ENCODE data around the gene ZC4H2.
"Not testable (repeated sequence)": the region's sequence is repeated elsewhere in the genome, so short reads cannot be mapped to it uniquely, and the experiment has no call there.

The ZC4H2 gene

DNA sequence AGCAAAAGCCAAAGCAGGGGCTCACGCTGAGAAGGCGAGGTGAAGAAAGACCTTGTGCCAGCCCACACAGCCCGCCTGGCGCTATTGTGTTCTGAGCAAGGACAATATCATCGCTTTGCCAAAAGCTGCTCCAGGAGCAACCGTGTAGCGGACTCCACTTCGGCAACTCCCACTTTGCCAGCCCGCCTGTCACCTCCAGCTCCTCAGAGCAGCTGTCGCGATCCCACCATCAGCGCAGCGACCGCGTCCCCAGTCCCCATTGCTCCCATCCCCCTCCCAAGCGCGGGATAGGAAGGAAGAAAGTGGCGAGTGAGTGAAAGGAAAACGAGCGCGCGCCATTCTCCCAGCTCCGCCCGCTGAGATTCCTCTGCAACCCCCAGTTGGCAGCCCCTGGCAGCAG lies 759 bp downstream of the ZC4H2 start:
- Histone ChIP-seq H3K36me3 (ENCODE audit: low read depth) (no peaks in the 10 kb centered on the region), H3K9me3 (ENCODE audit: severe bottlenecking) (no peaks in the 10 kb centered on the region), H3K4me1 (ENCODE audit: insufficient read depth, poor library complexity, severe bottlenecking) (no peaks in the 10 kb centered on the region), H3K27ac (ENCODE audit: poor library complexity, severe bottlenecking) (no peak overlapping the region), H3K27me3 (ENCODE audit: insufficient read depth, poor library complexity, severe bottlenecking) (no peaks in the 10 kb centered on the region), H3K4me3 (ENCODE audit: severe bottlenecking) (peak overlapping the region; percentile 40)
- 0 out of 3 replicates have a peak, but pooled peaks have one; percentile 30 for ATAC-seq (ENCODE audit: low read depth)
- no peak for DNase-seq (ENCODE audit: low spot score)
- TF ChIP-seq, protein P1, sequence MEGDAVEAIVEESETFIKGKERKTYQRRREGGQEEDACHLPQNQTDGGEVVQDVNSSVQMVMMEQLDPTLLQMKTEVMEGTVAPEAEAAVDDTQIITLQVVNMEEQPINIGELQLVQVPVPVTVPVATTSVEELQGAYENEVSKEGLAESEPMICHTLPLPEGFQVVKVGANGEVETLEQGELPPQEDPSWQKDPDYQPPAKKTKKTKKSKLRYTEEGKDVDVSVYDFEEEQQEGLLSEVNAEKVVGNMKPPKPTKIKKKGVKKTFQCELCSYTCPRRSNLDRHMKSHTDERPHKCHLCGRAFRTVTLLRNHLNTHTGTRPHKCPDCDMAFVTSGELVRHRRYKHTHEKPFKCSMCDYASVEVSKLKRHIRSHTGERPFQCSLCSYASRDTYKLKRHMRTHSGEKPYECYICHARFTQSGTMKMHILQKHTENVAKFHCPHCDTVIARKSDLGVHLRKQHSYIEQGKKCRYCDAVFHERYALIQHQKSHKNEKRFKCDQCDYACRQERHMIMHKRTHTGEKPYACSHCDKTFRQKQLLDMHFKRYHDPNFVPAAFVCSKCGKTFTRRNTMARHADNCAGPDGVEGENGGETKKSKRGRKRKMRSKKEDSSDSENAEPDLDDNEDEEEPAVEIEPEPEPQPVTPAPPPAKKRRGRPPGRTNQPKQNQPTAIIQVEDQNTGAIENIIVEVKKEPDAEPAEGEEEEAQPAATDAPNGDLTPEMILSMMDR (IDR thresholded peaks at IDR 0.05; ENCODE audit: poor library complexity, severe bottlenecking): no peak

DNA sequence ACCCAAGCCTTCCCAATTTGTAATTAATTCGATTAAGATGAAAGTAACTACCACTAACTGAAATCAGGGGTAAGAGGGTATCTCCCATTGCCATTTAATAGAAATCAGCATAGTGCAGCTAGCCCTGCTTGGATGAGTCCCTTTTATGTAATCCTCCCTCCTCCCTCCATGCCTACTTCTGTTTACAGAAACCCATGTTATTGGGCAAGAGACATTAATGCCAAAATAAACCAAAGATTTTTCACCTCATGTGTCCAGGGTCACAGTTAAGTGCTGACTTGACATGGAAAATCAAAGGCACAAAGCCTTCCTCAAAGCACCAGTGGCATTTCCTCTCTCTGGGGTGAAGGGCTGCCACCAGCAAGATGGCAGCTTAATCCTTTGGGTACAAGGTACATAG lies 50.8 kb downstream of the ZC4H2 start:
- TF ChIP-seq, protein P1 (IDR thresholded peaks at IDR 0.05; ENCODE audit: poor library complexity, severe bottlenecking): no peak
- H3K27ac ChIP-seq (ENCODE audit: poor library complexity, severe bottlenecking): no peak overlapping the region
- H3K27me3 ChIP-seq (ENCODE audit: insufficient read depth, poor library complexity, severe bottlenecking): no peaks in the 10 kb centered on the region
- no peak overlapping the region for H3K4me3 ChIP-seq (ENCODE audit: severe bottlenecking)
- no peaks in the 10 kb centered on the region for H3K4me1 ChIP-seq (ENCODE audit: insufficient read depth, poor library complexity, severe bottlenecking)
- DNase-seq (ENCODE audit: low spot score): no peak
- ATAC-seq (ENCODE audit: low read depth): no peak
- no peaks in the 10 kb centered on the region for H3K36me3 ChIP-seq (ENCODE audit: low read depth)
- H3K9me3 ChIP-seq (ENCODE audit: severe bottlenecking): no peaks in the 10 kb centered on the region

DNA sequence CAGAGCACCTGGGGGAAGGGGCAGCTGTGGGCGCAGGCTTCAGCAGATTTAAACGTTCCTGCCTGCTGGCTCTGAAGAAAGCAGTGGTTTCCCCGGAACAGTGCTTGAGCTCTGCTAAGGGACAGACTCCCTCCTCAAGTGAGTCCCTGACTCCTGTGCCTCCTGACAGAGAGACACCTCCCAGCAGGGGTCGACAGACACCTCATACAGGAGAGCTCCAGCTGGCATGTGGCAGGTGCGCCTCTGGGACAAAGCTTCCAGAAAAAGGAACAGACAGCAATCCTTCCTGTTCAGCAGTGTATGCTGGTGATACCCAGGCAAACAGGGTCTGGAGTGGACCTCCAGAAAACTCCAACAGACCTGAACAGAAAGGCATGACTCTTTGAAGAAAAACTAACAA lies 68.1 kb downstream of the ZC4H2 start:
- DNase-seq (ENCODE audit: low spot score): no peak
- Histone ChIP-seq H3K9me3 (ENCODE audit: severe bottlenecking) (no peaks in the 10 kb centered on the region), H3K4me1 (ENCODE audit: insufficient read depth, poor library complexity, severe bottlenecking) (no peaks in the 10 kb centered on the region), H3K27me3 (ENCODE audit: insufficient read depth, poor library complexity, severe bottlenecking) (no peaks in the 10 kb centered on the region), H3K36me3 (ENCODE audit: low read depth) (no peaks in the 10 kb centered on the region), H3K27ac (ENCODE audit: poor library complexity, severe bottlenecking) (no peak overlapping the region), H3K4me3 (ENCODE audit: severe bottlenecking) (no peak overlapping the region)
- TF ChIP-seq, protein P1 (IDR thresholded peaks at IDR 0.05; ENCODE audit: poor library complexity, severe bottlenecking): no peak
- ATAC-seq (ENCODE audit: low read depth): no peak

DNA sequence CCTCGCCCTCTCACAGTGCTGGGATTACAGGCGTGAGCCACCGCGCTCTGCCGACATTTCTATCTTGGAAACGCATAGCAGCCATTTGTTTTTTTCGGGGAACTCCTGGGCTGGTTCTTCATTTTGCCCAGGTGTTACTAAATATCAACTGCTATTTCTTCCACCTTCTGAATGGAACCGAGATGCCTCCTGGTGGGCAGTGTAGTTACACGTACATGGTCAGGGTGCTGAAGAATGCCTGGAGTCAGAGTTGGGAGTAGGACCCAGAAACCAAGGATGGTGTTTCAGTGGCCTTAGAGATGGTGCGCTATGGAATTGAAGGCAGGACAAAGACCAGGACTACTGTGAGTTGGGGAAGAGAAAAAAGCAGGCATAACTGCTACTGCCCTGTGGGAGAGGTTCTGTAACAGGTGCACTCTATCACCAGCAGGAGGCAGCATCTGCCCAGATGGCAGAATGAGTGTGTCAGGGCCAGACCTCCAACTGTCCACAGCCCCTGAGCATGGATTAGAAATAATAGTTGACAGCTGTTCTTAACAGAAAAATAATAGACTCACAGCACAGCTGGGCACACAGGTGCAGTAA lies 81.7 kb downstream of the ZC4H2 start:
- Histone ChIP-seq H3K4me1 (ENCODE audit: insufficient read depth, poor library complexity, severe bottlenecking) (no peaks in the 10 kb centered on the region), H3K36me3 (ENCODE audit: low read depth) (no peaks in the 10 kb centered on the region), H3K27me3 (ENCODE audit: insufficient read depth, poor library complexity, severe bottlenecking) (no peaks in the 10 kb centered on the region), H3K4me3 (ENCODE audit: severe bottlenecking) (no peak overlapping the region), H3K9me3 (ENCODE audit: severe bottlenecking) (no peaks in the 10 kb centered on the region), H3K27ac (ENCODE audit: poor library complexity, severe bottlenecking) (no peak overlapping the region)
- ATAC-seq (ENCODE audit: low read depth) (no peak), DNase-seq (ENCODE audit: low spot score) (no peak)
- TF ChIP-seq, protein P1 (IDR thresholded peaks at IDR 0.05; ENCODE audit: poor library complexity, severe bottlenecking): peak; percentile 23

DNA sequence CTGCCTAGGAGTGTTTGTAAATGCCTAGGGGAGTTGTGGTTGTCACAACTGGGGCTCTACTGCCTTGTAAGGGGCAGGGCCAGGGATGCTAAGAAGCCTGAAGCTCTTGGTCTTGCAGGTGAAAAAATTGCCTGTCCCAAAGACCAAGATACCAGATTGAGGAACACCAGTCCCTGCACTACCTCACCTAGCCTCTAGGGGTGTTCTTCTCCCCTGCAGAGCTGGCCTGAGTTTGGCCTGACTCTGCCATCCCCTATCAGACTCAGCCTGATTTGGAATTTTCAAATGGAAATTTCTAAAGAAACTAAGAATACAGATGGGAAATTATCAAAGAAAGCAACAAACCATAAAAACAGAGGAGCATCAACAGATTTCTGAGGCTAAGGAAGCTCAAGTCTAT lies 90.4 kb downstream of the ZC4H2 start:
- ATAC-seq (ENCODE audit: low read depth) (no peak), DNase-seq (ENCODE audit: low spot score) (no peak)
- no peaks in the 10 kb centered on the region for H3K4me1 ChIP-seq (ENCODE audit: insufficient read depth, poor library complexity, severe bottlenecking)
- TF ChIP-seq, protein P1 (IDR thresholded peaks at IDR 0.05; ENCODE audit: poor library complexity, severe bottlenecking): peak; percentile 24
- H3K27ac ChIP-seq (ENCODE audit: poor library complexity, severe bottlenecking): no peak overlapping the region
- H3K36me3 ChIP-seq (ENCODE audit: low read depth): no peaks in the 10 kb centered on the region
- H3K9me3 ChIP-seq (ENCODE audit: severe bottlenecking): no peaks in the 10 kb centered on the region
- no peak overlapping the region for H3K4me3 ChIP-seq (ENCODE audit: severe bottlenecking)
- no peaks in the 10 kb centered on the region for H3K27me3 ChIP-seq (ENCODE audit: insufficient read depth, poor library complexity, severe bottlenecking)

DNA sequence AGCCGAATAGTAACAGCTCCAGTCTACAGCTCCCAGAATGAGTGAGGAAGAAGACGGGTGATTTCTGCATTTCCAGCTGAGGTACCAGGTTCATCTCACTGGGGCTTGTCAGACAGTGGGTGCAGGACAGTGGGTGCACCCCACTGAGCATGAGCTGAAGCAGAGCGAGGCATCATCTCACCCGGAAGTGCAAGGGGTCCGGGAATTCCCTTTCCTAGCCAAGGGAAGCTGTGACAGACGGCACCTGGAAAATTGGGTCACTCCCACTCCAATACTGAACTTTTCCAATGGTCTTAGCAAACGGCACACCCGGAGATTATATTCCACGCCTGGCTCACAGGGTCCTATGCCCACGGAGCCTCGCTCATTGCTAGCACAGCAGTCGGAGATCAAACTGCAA lies 97.5 kb downstream of the ZC4H2 start:
- not testable (repeated sequence) for ATAC-seq (ENCODE audit: low read depth); H3K9me3 ChIP-seq (ENCODE audit: severe bottlenecking); H3K4me3 ChIP-seq (ENCODE audit: severe bottlenecking); H3K36me3 ChIP-seq (ENCODE audit: low read depth); H3K27me3 ChIP-seq (ENCODE audit: insufficient read depth, poor library complexity, severe bottlenecking); DNase-seq (ENCODE audit: low spot score); H3K4me1 ChIP-seq (ENCODE audit: insufficient read depth, poor library complexity, severe bottlenecking); H3K27ac ChIP-seq (ENCODE audit: poor library complexity, severe bottlenecking)
